NCI-H1105 (cell line): ENCODE results near the gene PIN4.
"Not testable (repeated sequence)": the region's sequence is repeated elsewhere in the genome, so short reads cannot be mapped to it uniquely, and the experiment has no call there.

Source experiments
- DNase-seq: peaks from one replicate; lab custom pipeline; 2025; lab: John Stamatoyannopoulos, UW

Gene PIN4

DNA sequence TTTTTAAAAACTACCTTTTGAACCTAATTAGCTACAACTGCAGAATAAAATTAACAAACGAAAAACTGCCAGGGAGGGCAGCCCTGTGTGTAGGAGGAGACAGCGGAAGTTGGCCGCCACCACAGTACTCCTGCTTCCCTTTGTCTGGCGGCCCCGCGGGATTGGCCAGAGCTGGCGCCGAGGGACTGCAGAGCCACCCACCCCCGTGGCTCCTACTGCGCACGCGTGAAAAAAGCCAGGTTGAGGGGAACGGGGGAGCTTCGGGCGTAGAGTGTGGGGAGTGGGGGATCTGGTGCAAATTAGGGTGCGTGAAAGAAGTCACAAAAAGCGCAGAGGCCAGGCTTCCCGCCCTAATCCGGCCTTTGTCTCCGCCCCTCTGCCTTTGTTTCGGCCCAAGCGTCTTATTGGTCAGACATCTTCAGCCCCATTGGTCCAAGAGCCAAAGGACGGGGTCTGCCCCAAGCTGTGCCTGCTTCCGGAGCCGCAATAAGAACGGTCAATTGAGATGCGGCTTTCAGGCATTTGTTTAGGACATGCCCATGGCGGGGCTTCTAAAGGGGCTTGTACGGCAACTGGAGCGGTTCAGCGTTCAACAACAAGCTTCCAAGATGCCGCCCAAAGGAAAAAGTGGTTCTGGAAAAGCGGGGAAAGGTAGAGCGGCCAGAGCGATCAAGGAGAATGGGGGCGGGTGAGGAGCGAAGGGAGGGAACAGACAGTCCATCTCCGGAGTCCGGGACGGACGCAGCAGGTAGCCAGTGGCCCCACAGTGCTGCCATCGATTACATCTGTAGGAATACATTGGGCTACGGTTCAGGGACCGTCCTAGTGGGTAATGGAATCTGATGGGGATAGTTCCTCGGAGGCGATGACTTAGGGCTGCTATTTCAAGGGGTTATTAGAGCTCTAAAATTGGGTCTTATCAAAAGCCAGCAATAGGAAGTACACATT is at the start of gene PIN4:
Gene PIN4, plus strand, starts transcription at position 580 of the 948 bp plus-strand sequence. Its CDS starts 29 bp downstream, at position 609.
- peak; percentile 92 for DNase-seq

DNA sequence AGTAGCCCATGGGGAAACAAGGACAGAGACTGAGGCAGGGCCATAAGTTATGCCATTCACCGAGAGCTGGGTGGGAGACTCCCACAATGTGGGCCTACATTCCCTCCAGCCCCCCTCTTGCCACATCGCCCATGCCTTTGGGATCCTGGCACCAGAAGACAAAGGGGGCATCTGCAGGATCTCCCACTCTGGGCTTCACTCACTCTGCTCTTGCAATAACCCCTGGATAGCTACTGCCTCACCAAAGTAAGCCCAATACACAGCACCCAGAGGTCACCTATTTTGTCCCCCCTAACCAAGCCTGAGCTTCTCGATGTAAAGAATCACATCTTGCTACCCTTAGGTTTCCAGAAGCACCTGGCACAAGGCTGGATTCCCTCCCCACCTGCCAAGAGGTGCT is 49.1 kb upstream of the PIN4 start:
- no peak for DNase-seq

DNA sequence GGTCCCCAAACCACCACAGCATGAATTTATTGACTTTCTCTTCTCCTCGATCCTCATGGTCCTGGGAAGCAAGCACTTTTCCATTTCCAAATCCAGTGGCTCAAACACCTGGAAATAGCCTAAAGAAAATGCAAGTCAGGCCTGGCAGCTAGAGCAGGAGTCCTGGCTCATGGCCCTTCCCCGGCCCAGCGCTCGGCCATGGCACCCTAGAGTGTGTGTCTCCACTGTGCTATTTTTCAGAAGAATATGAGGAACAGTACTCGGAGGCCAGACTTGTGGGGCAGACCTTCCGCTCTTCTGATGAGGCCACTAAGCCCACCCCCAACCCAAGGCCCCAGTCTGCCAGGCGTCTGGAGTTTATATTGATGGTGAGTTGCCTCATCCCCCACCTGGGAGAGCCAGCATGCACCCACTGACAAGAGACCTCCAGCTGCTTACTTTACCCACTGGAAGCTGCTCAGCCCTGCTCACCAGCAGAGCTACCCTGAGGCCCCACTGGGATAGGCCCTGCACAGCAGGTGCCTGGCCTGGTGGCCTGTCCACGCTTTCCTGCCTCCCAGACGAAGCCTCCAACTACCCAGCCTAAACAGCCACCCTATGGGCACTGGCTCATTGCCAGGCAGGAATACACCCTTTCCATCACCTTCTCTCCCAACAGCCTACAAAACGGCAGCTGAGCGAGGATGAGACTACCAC is 47.6 kb upstream of the PIN4 start:
- no peak for DNase-seq

GRCh38 chrX:72137846-72138495 is 43.6 kb upstream of the PIN4 start:
- DNase-seq: no peak

GRCh38 chrX:72139538-72139937 is 42.0 kb upstream of the PIN4 start:
- DNase-seq: no peak

DNA sequence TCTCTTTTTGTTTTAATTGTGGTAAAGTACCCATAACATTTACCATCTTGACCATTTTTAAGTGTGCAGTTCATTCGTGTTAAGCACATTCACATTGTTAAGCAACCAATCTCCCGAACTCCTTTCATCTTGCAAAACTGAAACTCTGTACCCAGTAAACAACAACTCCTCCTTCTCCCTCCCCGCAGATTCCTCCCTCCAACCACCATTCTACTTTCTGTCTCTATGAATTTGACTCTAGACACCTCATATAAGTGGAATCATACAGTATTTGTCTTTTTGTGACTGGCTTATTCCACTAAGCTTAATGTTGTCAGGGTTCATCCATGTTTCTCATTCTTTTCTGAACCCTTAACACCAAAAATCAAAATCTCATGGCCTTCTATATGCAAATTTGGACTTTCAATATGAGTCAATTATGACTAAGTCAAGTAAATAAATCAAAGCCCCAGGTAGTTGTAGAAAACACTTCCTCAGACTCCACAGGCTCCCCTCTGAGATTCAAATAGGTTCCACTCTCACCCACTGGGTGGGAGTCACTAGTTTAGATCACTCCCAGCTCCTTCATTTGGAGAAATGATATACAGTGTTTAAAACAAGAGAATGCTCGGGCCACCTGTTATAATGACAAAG is 40.1 kb upstream of the PIN4 start:
- no peak for DNase-seq

GRCh38 chrX:72142094-72142793 is 39.3 kb upstream of the PIN4 start:
- peak; percentile 88 for DNase-seq

- no peak for DNase-seq
Measured at GRCh38 chrX:72142794-72143608, 38.6 kb upstream of the PIN4 start.

- DNase-seq: no peak
Measured at GRCh38 chrX:72143609-72143907, 38.0 kb upstream of the PIN4 start.

GRCh38 chrX:72145181-72145580 is 36.4 kb upstream of the PIN4 start:
- no peak for DNase-seq

GRCh38 chrX:72146527-72146926 is 35.0 kb upstream of the PIN4 start:
- DNase-seq: no peak

DNA sequence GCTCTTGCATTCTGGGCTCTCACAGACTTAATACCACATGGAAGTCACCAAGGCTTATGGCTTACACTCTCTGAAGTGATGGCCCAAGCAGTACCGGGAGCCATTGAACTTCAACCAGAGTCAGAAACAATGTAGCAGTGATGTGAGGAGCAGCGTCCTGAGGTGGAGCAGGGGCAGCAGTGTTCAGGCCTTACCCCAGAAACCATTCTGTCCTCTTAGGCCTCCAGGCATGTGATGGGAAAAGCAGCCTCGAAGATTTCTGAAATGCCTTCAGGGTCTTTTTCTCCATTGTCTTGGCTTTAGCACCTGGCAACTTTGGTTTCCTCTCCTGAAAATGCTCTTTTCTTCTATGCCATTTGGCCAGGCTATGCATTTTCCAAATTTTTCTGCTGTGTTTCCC is 22.8 kb upstream of the PIN4 start:
- DNase-seq: no peak

DNA sequence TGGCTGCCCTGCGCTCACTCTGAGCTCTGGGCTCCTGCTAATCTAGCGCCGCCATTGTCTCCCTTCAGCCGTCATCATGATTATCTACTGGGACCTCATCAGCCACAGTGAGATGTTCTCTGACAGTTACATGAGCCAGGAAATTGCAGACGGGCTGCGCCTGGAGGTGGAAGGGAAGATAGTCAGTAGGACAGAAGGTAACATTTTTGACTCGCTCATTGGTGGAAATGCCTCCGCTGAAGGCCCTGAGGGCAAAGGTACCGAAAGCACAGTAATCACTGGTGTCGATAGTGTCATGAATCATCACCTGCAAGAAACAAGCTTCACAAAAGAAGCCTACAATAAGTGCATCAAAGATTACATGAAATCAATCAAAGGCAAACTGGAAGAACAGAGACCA is 21.8 kb upstream of the PIN4 start:
- DNase-seq: no peak

DNA sequence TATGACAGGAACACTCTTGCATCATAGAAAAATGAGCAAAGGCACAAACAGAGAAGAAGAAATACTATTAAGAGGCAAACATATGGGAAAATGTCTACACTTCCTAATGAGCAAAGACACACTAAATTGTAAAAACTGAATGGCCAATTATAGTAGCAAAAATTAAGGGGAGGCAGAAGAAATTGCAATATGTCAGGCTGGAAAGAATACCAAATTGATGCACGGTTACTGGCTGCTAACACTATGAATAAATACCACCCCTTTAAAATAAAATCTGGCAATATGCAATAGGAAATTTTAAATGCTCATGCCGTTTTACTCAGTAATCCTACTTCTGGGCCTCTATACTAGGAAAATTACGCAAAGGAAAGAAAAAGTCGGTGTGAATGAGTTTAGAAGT is 16.0 kb upstream of the PIN4 start:
- no peak for DNase-seq

DNA sequence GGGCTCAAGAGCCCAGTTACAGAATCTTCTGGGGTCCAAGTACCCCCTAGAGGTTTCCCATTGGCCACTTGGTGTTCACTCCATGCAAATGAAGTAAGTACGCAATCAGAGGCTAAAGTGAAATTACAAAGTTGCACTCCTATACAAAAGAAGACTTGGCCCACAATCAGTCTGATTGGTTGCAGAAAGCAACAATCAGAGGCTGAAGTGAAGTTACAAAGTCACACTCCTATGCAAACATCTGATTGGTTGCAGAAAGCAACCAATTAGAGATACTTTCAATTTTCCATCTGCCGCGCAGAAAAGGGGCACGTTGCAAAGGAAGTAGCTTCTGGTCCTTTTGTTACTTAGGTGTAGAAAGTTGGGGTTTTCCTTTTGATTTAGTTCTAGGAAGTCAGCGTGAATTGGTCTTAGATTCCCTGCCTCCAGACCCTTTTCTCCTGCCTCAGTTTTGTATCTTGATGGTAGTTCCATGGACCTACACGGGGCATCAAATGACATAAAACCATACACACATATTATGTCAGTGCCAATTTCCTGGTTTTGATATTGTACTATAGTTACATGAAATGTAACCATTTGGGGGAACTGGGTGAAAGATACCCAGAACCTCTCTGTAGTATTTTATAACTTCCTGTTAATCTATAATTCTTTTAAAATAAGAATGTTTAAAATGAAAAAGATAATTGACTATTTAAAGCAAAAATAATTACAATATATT is 12.4 kb upstream of the PIN4 start:
- DNase-seq: no peak

- DNase-seq: not testable (repeated sequence)
Measured at GRCh38 chrX:72176289-72176688, 5.3 kb upstream of the PIN4 start.

- no peak for DNase-seq
Measured at GRCh38 chrX:72176981-72177380, 4.6 kb upstream of the PIN4 start.

GRCh38 chrX:72180539-72180938 is 1.0 kb upstream of the PIN4 start:
- DNase-seq: no peak

DNA sequence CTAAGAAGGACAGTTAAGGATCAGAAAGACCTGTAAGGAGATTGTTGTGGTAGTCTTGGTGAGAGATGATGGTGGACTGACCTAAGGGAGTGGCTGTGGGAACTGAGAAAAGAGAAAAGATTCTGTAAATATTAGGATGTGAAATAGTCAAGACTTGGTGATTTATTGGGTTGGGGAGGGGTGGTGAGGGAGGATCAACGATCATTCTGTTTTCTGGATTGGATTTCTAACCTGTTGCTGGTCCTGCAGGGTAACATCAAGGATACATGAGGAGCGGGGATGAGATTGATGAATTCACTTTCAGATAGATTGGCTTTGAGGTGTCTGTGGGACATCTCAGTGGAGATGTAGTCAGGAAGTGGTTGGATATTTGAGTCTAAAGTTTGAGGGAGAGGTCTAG is 1.4 kb downstream of the PIN4 start:
- no peak for DNase-seq

DNA sequence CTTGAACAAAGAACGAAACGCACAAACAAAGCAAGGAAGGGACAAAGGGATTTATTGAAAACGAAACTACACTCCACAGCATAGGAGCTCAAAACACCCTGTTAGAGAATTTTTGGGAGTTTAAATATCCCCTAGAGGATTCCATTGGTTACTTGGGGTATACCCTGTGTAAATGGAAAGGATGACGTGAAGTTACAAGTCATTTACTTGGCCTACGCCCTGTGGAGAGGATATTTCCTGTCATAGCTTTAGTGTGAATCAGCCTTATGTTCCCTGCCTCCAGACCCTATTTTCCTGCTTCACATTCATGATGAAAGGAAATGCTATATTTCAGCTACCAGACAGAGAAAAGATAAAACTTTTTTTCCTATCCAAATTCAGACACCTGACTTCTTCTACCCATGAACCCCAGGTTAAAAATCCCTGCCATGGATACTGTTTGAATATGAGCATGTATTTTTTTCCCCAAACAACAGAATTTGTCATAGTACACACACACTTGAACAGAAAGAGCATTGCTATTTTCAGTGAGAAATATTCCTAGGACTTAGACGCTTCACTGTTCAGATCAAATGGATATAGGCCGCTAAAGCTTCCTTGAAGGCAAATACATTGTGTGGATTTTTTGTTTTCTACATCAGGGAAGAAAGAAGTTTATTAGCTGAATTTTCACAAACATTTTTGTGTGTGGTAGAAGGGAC is 20.4 kb downstream of the PIN4 start:
- DNase-seq: no peak
